HCT116 (cell line): ENCODE measurements around the gene SLC6A2. TPM values are rescaled to one million over a fixed set of nuclear protein-coding genes. Genes with fewer than 3 reads are reported as not detected.

Source experiments
- ATAC-seq: fragments of 200-7000 bp; cut with Tn5 transposase; 2 replicates; pipeline ENCODE4 v1.9.1; 2020; ENCODE audit warnings: mild to moderate bottlenecking, moderate library complexity
- BruUV-seq: library from RNA; stranded (reverse); fragments of 400-500 nt; replicated peaks from 2 replicates; lab custom pipeline; 2021; lab: Mats Ljungman, UMichigan
- CTCF ChIA-PET: fragments of 300-600 bp; sonication (Branson Sonifier 250); formaldehyde crosslinking; loops from one replicate; lab custom pipeline; 2021; ENCODE audit warnings: antibody characterized with exemption; lab: Charles Lee
- POLR2A ChIA-PET: fragments of 300-600, 350-600 bp; sonication (Branson Sonifier 250); formaldehyde crosslinking; loops from one replicate; lab custom pipeline; 2021; ENCODE audit warnings: antibody characterized with exemption; lab: Charles Lee
- RAD21 ChIA-PET, 2 experiments: fragments of 300-600 bp; sonication (Branson Sonifier 250); formaldehyde crosslinking; loops; one replicate each; lab custom pipeline; 2023; ENCODE audit warnings: low total read pairs in 2 of 2; ENCODE audit not compliant: uncharacterized antibody in 2 of 2, unreplicated experiment in 2 of 2, low non-redundant PET in 1 of 2; lab: Charles Lee
- DNase-seq: peaks from one replicate; pipeline ENCODE4 v3.0.0-alpha.2; 2010; ENCODE audit warnings: low read depth, low spot score
- H2AFZ ChIP-seq: fragments of 200-600 bp; shearing (Covaris generic), sonication (generic); 2 replicates; pipeline ENCODE4 v1.6.1; 2017; ENCODE audit warnings: low read depth, mixed run types, mixed read lengths, antibody characterized with exemption, low read length; ENCODE audit not compliant: poor library complexity, severe bottlenecking
- H3K27ac ChIP-seq: 2 replicates; pipeline ENCODE4 v1.5.1; 2012; ENCODE audit warnings: low read depth, low read length
- H3K27me3 ChIP-seq: fragments of 200-600 bp; sonication (generic); 2 replicates; pipeline ENCODE4 v1.6.1; 2016; ENCODE audit warnings: mixed run types, low read length, mixed read lengths; ENCODE audit not compliant: insufficient read depth
- H3K36me3 ChIP-seq, 2 experiments: fragments of 200-500 bp in 1 of 2; fragments of 200-600 bp in 1 of 2; sonication (Bioruptor generic) in 1 of 2; sonication (generic) in 1 of 2; 2 replicates each; pipeline versions ENCODE4 v1.5.1 to v1.6.1; 2014 to 2016; ENCODE audit warnings: low read length in 2 of 2, inconsistent platforms in 1 of 2, mixed read lengths in 1 of 2, mixed run types in 1 of 2; ENCODE audit not compliant: insufficient read depth in 2 of 2, control insufficient read depth in 1 of 2
- H3K4me1 ChIP-seq, 2 experiments: fragments of 200-600 bp in 1 of 2; sonication (generic) in 1 of 2; 2 replicates each; pipeline versions ENCODE4 v1.5.1 to v1.6.1; 2012 to 2017; ENCODE audit warnings: low read length in 2 of 2, inconsistent platforms in 1 of 2, mild to moderate bottlenecking in 1 of 2, mixed read lengths in 1 of 2, mixed run types in 1 of 2, moderate library complexity in 1 of 2; ENCODE audit not compliant: insufficient read depth in 2 of 2, control insufficient read depth in 1 of 2
- H3K4me2 ChIP-seq: fragments of 200-600 bp; sonication (generic); 2 replicates; pipeline ENCODE4 v1.6.1; 2017; ENCODE audit warnings: mixed run types, low read length, mixed read lengths
- H3K4me3 ChIP-seq, 2 experiments: fragments of 200-600 bp in 1 of 2; sonication (generic) in 1 of 2; replicated peaks in 1 of 2; 2 replicates each; pipeline ENCODE4 v1.5.1; 2011 to 2016; ENCODE audit warnings: low read length in 2 of 2, control low read depth in 1 of 2, low read depth in 1 of 2, mild to moderate bottlenecking in 1 of 2, mixed read lengths in 1 of 2, mixed run types in 1 of 2
- H3K79me2 ChIP-seq: fragments of 200-600 bp; sonication (generic); 2 replicates; pipeline ENCODE4 v1.6.1; 2017; ENCODE audit warnings: mild to moderate bottlenecking, mixed run types, low read length, moderate library complexity, mixed read lengths; ENCODE audit not compliant: insufficient read depth
- H3K9ac ChIP-seq: fragments of 200-600 bp; sonication (generic); 2 replicates; pipeline ENCODE4 v1.6.1; 2016; ENCODE audit warnings: low read length, mixed read lengths
- H3K9me2 ChIP-seq: fragments of 200-600 bp; sonication (generic), shearing (Covaris generic); 2 replicates; pipeline ENCODE4 v1.6.1; 2017; ENCODE audit warnings: mixed run types, mild to moderate bottlenecking, moderate library complexity; ENCODE audit not compliant: insufficient read depth
- H3K9me3 ChIP-seq, 2 experiments: fragments of 200-500 bp in 1 of 2; fragments of 200-600 bp in 1 of 2; sonication (Bioruptor generic) in 1 of 2; sonication (generic) in 1 of 2; 2 replicates each; pipeline ENCODE4 v1.6.1; 2014 to 2017; ENCODE audit warnings: low read length in 2 of 2, mixed read lengths in 2 of 2, inconsistent platforms in 1 of 2, low read depth in 1 of 2, mild to moderate bottlenecking in 1 of 2, mixed run types in 1 of 2, moderate library complexity in 1 of 2; ENCODE audit not compliant: control insufficient read depth in 1 of 2, insufficient read depth in 1 of 2
- H4K20me1 ChIP-seq: fragments of 200-600 bp; sonication (generic), shearing (Covaris generic); 2 replicates; pipeline ENCODE4 v1.6.1; 2017; ENCODE audit warnings: mixed run types, mild to moderate bottlenecking, moderate library complexity; ENCODE audit not compliant: insufficient read depth
- CBX3 ChIP-seq: IDR thresholded peaks from 2 replicates; pipeline ENCODE4 v1.6.1; 2012; ENCODE audit warnings: low read depth
- CEBPB ChIP-seq: IDR thresholded peaks from 2 replicates; pipeline ENCODE4 v1.6.1; 2012; ENCODE audit warnings: low read depth
- EZH2 ChIP-seq: fragments of 200-600 bp; sonication (generic); IDR thresholded peaks from 2 replicates; pipeline ENCODE4 v1.6.1; 2017; ENCODE audit warnings: antibody characterized with exemption, mixed run types
- POLR2A ChIP-seq: IDR thresholded peaks from 2 replicates; pipeline ENCODE4 v1.7.0; 2011; ENCODE audit warnings: borderline replicate concordance; ENCODE audit not compliant: insufficient read depth, insufficient read length; ENCODE audit errors: extremely low read depth
- POLR2AphosphoS5 ChIP-seq: IDR thresholded peaks from 2 replicates; pipeline ENCODE4 v1.6.1; 2011; ENCODE audit warnings: mild to moderate bottlenecking, low read depth, low read length, moderate library complexity
- RAD21 ChIP-seq: IDR thresholded peaks from 2 replicates; pipeline ENCODE4 v1.6.1; 2012; ENCODE audit warnings: low read depth, mild to moderate bottlenecking
- TCF7L2 ChIP-seq: IDR thresholded peaks from 2 replicates; pipeline ENCODE4 v1.7.0; 2011; ENCODE audit warnings: borderline replicate concordance, inconsistent platforms; ENCODE audit not compliant: insufficient read depth, insufficient read length; ENCODE audit errors: extremely low read depth
- ZNF274 ChIP-seq: fragments of 200-500 bp; sonication (Bioruptor generic); IDR thresholded peaks from 2 replicates; pipeline ENCODE4 v1.6.1; 2014; ENCODE audit warnings: mild to moderate bottlenecking, low read depth, low read length, inconsistent platforms
- intact Hi-C: fragments of 100-400 bp; cut with micrococcal nuclease; formaldehyde crosslinking; loops from 2 replicates; pipeline ENCODE4 v1.10.0; 2022
- total RNA-seq: library from RNA; stranded (reverse); gene quantifications from one replicate; pipeline ENCODE4 v1.2.1, GENCODE V29; 2021; ENCODE audit not compliant: unreplicated experiment

Gene SLC6A2
- total RNA-seq, 1 experiment from 2014 or later = not detected

GRCh38 chr16:55656691-55657092 lies 904 bp downstream of the SLC6A2 start:
- RAD21 ChIA-PET = no interaction called here
- intact Hi-C loops = no loop called here
- H3K9me2 ChIP-seq = no peaks in the 10 kb centered on the region
- H3K27ac ChIP-seq = no peak overlapping the region
- POLR2A ChIA-PET = no interaction called here
- no peak for ATAC-seq
- no peaks in the 10 kb centered on the region for H3K36me3 ChIP-seq
- no peaks in the 10 kb centered on the region for H3K79me2 ChIP-seq
- no peak overlapping the region for H3K4me2 ChIP-seq
- no peak overlapping the region for H3K4me3 ChIP-seq
- H3K9me3 ChIP-seq = no peaks in the 10 kb centered on the region
- BruUV-seq = no TSS peak
- no peaks in the 10 kb centered on the region for H3K4me1 ChIP-seq
- no peak overlapping the region for H2AFZ ChIP-seq
- H3K9ac ChIP-seq = no peak overlapping the region
- H3K27me3 ChIP-seq = peaks cover 60% of the 10 kb centered on the region
- no peak for DNase-seq
- no peaks in the 10 kb centered on the region for H4K20me1 ChIP-seq
- no peak for TF ChIP-seq RAD21
- no peak for TF ChIP-seq POLR2AphosphoS5
- TF ChIP-seq POLR2A = no peak
- TF ChIP-seq CEBPB = no peak
- CTCF ChIA-PET = no interaction called here

GRCh38 chr16:55657616-55658015 lies 1.8 kb downstream of the SLC6A2 start:
- Histone ChIP-seq H3K9ac (no peak overlapping the region), H3K4me2 (no peak overlapping the region), H3K27ac (no peak overlapping the region), H3K9me2 (no peaks in the 10 kb centered on the region), H2AFZ (no peak overlapping the region), H3K79me2 (no peaks in the 10 kb centered on the region), H3K4me1 (no peaks in the 10 kb centered on the region), H3K4me3 (no peak overlapping the region), H3K9me3 (no peaks in the 10 kb centered on the region), H3K27me3 (peaks cover 53% of the 10 kb centered on the region), H4K20me1 (no peaks in the 10 kb centered on the region), H3K36me3 (no peaks in the 10 kb centered on the region)
- no peak for TF ChIP-seq POLR2A
- no peak for TF ChIP-seq EZH2
- no peak for TF ChIP-seq TCF7L2
- no peak for TF ChIP-seq CBX3
- no peak for TF ChIP-seq ZNF274
- DNase-seq = no peak
- POLR2A ChIA-PET = no interaction called here
- BruUV-seq = no TSS peak
- RAD21 ChIA-PET = no interaction called here
- intact Hi-C loops = no loop called here
- CTCF ChIA-PET = no interaction called here
- no peak for ATAC-seq
